Jurkat, Clone E6-1 (cell line): ENCODE measurements around the gene GFPT2. TPM values are rescaled to one million over a fixed set of nuclear protein-coding genes. Genes with fewer than 3 reads are reported as not detected.

ENCODE experiments used
- DNase-seq: peaks from one replicate; pipeline ENCODE4 v3.0.0-alpha.2; 2011; ENCODE audit warnings: low read depth, low spot score
- H3K4me3 ChIP-seq: 2 replicates; pipeline ENCODE4 v1.5.1; 2011; ENCODE audit warnings: mild to moderate bottlenecking, low read length, control low read depth, moderate library complexity
- polyA plus RNA-seq: library from polyadenylated mRNA; unstranded; fragments of >200 nt; gene quantifications from one replicate; pipeline ENCODE4 v1.2.1, GENCODE V29; 2012; ENCODE audit warnings: missing spikeins; ENCODE audit not compliant: insufficient read length, insufficient read depth

GFPT2 gene
- polyA plus RNA-seq = 2.0 TPM

GRCh38 chr5:180353048-180353979 is at the start of gene GFPT2:
GFPT2 (minus strand) TSS chr5:180353336; CDS start chr5:180353217, 119 bp downstream.
- peak; percentile 51 for DNase-seq
- peak within 1 kb of the TSS; percentile 69 for H3K4me3 ChIP-seq

GRCh38 chr5:180402716-180403115 is 49.6 kb upstream of the GFPT2 start:
- no peak for DNase-seq
- no peak overlapping the region for H3K4me3 ChIP-seq

GRCh38 chr5:180401229-180401907 is 48.2 kb upstream of the GFPT2 start:
- H3K4me3 ChIP-seq = no peak overlapping the region
- DNase-seq = no peak

GRCh38 chr5:180400416-180400815 is 47.3 kb upstream of the GFPT2 start:
- no peak overlapping the region for H3K4me3 ChIP-seq
- DNase-seq = no peak

- no peak overlapping the region for H3K4me3 ChIP-seq
- no peak for DNase-seq
These were observed 46.5 kb upstream of the GFPT2 start for GRCh38 chr5:180399401-180400215.

- H3K4me3 ChIP-seq = no peak overlapping the region
- DNase-seq = no peak
These were observed 43.8 kb upstream of the GFPT2 start for GRCh38 chr5:180396926-180397325.

GRCh38 chr5:180395540-180396274 is 42.6 kb upstream of the GFPT2 start:
- H3K4me3 ChIP-seq = no peak overlapping the region
- no peak for DNase-seq

GRCh38 chr5:180394031-180394636 is 41.0 kb upstream of the GFPT2 start:
- no peak overlapping the region for H3K4me3 ChIP-seq
- no peak for DNase-seq

GRCh38 chr5:180391276-180391675 is 38.1 kb upstream of the GFPT2 start:
- no peak for DNase-seq

GRCh38 chr5:180390441-180391190 is 37.5 kb upstream of the GFPT2 start:
- H3K4me3 ChIP-seq = no peak overlapping the region
- DNase-seq = no peak

More at GRCh38 chr5:180391276-180391675, 38.1 kb upstream of the GFPT2 start:
- H3K4me3 ChIP-seq = no peak overlapping the region

- H3K4me3 ChIP-seq = no peak overlapping the region
- DNase-seq = no peak
These were observed 36.3 kb upstream of the GFPT2 start for GRCh38 chr5:180389252-180390101.

GRCh38 chr5:180387798-180388197 is 34.7 kb upstream of the GFPT2 start:
- no peak overlapping the region for H3K4me3 ChIP-seq

GRCh38 chr5:180382926-180383325 is 29.8 kb upstream of the GFPT2 start:
- DNase-seq = no peak
- H3K4me3 ChIP-seq = no peak overlapping the region

More at GRCh38 chr5:180387798-180388197, 34.7 kb upstream of the GFPT2 start:
- DNase-seq = no peak

GRCh38 chr5:180381851-180382480 is 28.8 kb upstream of the GFPT2 start:
- H3K4me3 ChIP-seq = no peak overlapping the region
- no peak for DNase-seq

- DNase-seq = no peak
- no peak overlapping the region for H3K4me3 ChIP-seq
These were observed 28.3 kb upstream of the GFPT2 start for GRCh38 chr5:180381428-180381827.

GRCh38 chr5:180380856-180381255 is 27.7 kb upstream of the GFPT2 start:
- H3K4me3 ChIP-seq = no peak overlapping the region
- no peak for DNase-seq
